Epidermal melanocyte (primary cell): ENCODE results near the gene P3H1.
"Not testable (repeated sequence)": the region's sequence is repeated elsewhere in the genome, so short reads cannot be mapped to it uniquely, and the experiment has no call there.

ENCODE experiments used
- DNase-seq: peaks from one replicate; pipeline ENCODE4 v3.0.0; 2011; ENCODE audit warnings: low spot score; ENCODE audit not compliant: insufficient read length

The P3H1 gene

GRCh38 chr1:42733415-42734200 is 33.2 kb downstream of the P3H1 start:
- no peak for DNase-seq

- no peak for DNase-seq
Measured at GRCh38 chr1:42732126-42732680, 34.6 kb downstream of the P3H1 start.

- no peak for DNase-seq
Measured at GRCh38 chr1:42731585-42731984, 35.2 kb downstream of the P3H1 start.

GRCh38 chr1:42730988-42731387 is 35.8 kb downstream of the P3H1 start:
- DNase-seq, result no peak

GRCh38 chr1:42730002-42730401 is 36.8 kb downstream of the P3H1 start:
- no peak for DNase-seq

GRCh38 chr1:42725820-42726219 is 41.0 kb downstream of the P3H1 start:
- not testable (repeated sequence) for DNase-seq

GRCh38 chr1:42723511-42723910 is 43.3 kb downstream of the P3H1 start:
- DNase-seq, result no peak

GRCh38 chr1:42722403-42722802 is 44.4 kb downstream of the P3H1 start:
- not testable (repeated sequence) for DNase-seq

- no peak for DNase-seq
Measured at GRCh38 chr1:42721926-42722325, 44.9 kb downstream of the P3H1 start.

- no peak for DNase-seq
Measured at GRCh38 chr1:42720868-42721267, 46.0 kb downstream of the P3H1 start.

GRCh38 chr1:42714441-42714840 is 52.4 kb downstream of the P3H1 start:
- not testable (repeated sequence) for DNase-seq

- no peak for DNase-seq
Measured at GRCh38 chr1:42713293-42713692, 53.5 kb downstream of the P3H1 start.

- DNase-seq, result not testable (repeated sequence)
Measured at GRCh38 chr1:42712808-42713207, 54.0 kb downstream of the P3H1 start.

GRCh38 chr1:42703888-42704464 is 62.9 kb downstream of the P3H1 start:
- no peak for DNase-seq

GRCh38 chr1:42700006-42700405 is 66.8 kb downstream of the P3H1 start:
- no peak for DNase-seq

- no peak for DNase-seq
Measured at GRCh38 chr1:42698081-42698813, 68.6 kb downstream of the P3H1 start.
